Skeletal muscle cell (primary cell): Measurements from ENCODE around the gene CLASRP.

Source experiments
- DNase-seq: peaks from one replicate; pipeline ENCODE4 v3.0.0-alpha.2; 2010; ENCODE audit warnings: low read depth
- H3K4me3 ChIP-seq: 2 replicates; pipeline ENCODE4 v1.5.1; 2011; ENCODE audit warnings: low read depth, mild to moderate bottlenecking, control low read depth, low read length, moderate library complexity

Gene CLASRP

GRCh38 chr19:45019187-45019586, 19.7 kb upstream of the CLASRP start:
- H3K4me3 ChIP-seq = no peak overlapping the region
- no peak for DNase-seq

- no peak for DNase-seq
- H3K4me3 ChIP-seq = no peak overlapping the region
Measured at GRCh38 chr19:45020071-45020470, 18.8 kb upstream of the CLASRP start.

DNA sequence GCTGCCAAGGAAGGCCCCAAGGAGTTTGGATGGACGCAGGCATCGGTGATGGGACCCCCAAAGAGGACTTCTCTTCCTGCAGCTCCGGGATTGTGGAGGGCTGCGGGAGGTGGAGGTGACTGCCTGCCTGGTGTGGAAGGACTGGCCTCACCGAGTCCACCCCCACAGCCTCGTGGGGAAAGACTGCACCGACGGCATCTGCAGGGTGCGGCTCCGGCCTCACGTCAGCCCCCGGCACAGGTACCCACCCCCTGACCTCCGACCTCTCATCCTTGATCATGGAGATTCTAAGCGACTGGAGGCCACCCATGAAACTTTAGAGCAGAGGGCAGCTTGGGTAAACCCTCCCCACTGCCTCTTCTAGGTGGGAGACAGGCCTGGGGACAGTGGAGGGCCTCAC, 16.9 kb upstream of the CLASRP start:
- no peak for DNase-seq
- H3K4me3 ChIP-seq = no peak overlapping the region

GRCh38 chr19:45023048-45023447, 15.8 kb upstream of the CLASRP start:
- no peak for DNase-seq
- no peak overlapping the region for H3K4me3 ChIP-seq

DNA sequence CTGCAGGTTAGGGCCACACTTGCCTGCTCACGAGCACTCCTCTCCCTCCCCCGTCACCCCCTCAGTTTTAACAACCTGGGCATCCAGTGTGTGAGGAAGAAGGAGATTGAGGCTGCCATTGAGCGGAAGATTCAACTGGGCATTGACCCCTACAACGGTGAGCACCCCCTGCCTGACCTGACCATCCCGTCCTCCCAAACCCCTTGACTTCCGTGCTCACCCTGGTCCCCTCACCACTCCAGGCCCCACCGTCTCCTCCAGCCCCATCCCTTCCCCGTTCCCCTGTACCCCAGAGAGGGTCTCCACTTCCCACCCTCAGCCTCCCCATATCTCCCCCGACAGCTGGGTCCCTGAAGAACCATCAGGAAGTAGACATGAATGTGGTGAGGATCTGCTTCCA, 13.6 kb upstream of the CLASRP start:
- H3K4me3 ChIP-seq = no peak overlapping the region
- no peak for DNase-seq

GRCh38 chr19:45027371-45027770, 11.5 kb upstream of the CLASRP start:
- no peak for DNase-seq
- H3K4me3 ChIP-seq = no peak overlapping the region

DNA sequence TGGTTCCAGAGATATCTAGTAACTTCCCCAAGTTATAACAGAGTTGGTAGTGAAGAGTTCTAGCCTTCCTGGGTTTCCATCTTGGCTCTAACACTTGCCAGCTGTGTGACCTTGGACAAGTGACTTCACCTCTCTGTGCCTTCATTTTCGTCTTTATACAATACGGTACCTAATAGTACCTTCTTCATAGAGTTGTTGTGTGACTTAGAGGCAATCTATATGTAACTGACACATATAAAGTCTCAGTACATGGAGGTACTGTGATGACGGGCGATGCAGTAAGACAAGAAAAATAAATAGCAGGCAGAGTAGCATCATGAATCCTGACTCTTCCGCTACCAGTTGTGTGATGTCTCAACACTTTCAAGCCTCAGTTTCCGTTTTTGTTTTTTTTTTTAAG, 8.0 kb upstream of the CLASRP start:
- H3K4me3 ChIP-seq = no peak overlapping the region
- no peak for DNase-seq

DNA sequence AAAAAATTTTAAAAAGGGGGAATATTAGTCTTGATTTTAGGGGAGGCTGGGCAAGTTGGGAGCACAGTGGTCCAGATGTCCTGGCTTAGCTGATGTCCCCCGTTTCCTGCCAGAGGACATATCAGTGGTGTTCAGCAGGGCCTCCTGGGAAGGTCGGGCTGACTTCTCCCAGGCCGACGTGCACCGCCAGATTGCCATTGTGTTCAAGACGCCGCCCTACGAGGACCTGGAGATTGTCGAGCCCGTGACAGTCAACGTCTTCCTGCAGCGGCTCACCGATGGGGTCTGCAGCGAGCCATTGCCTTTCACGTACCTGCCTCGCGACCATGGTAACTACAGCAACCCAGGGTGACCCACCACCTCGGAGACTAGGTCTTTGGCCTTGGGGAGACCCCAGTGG, 6.4 kb upstream of the CLASRP start:
- no peak overlapping the region for H3K4me3 ChIP-seq
- no peak for DNase-seq

GRCh38 chr19:45035755-45036154, 3.1 kb upstream of the CLASRP start:
- no peak for DNase-seq
- H3K4me3 ChIP-seq = no peak overlapping the region

DNA sequence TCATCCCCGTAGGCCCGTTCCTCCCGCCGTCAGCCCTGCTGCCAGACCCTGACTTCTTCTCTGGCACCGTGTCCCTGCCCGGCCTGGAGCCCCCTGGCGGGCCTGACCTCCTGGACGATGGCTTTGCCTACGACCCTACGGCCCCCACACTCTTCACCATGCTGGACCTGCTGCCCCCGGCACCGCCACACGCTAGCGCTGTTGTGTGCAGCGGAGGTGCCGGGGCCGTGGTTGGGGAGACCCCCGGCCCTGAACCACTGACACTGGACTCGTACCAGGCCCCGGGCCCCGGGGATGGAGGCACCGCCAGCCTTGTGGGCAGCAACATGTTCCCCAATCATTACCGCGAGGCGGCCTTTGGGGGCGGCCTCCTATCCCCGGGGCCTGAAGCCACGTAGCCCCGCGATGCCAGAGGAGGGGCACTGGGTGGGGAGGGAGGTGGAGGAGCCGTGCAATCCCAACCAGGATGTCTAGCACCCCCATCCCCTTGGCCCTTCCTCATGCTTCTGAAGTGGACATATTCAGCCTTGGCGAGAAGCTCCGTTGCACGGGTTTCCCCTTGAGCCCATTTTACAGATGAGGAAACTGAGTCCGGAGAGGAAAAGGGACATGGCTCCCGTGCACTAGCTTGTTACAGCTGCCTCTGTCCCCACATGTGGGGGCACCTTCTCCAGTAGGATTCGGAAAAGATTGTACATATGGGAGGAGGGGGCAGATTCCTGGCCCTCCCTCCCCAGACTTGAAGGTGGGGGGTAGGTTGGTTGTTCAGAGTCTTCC, 1.3 kb upstream of the CLASRP start:
- no peak overlapping the region for H3K4me3 ChIP-seq
- DNase-seq = no peak

GRCh38 chr19:45040059-45040771, 1.4 kb downstream of the CLASRP start:
- no peak for DNase-seq
- H3K4me3 ChIP-seq = peak overlapping the region; percentile 89

GRCh38 chr19:45041125-45041524, 2.3 kb downstream of the CLASRP start:
- H3K4me3 ChIP-seq = no peak overlapping the region

DNA sequence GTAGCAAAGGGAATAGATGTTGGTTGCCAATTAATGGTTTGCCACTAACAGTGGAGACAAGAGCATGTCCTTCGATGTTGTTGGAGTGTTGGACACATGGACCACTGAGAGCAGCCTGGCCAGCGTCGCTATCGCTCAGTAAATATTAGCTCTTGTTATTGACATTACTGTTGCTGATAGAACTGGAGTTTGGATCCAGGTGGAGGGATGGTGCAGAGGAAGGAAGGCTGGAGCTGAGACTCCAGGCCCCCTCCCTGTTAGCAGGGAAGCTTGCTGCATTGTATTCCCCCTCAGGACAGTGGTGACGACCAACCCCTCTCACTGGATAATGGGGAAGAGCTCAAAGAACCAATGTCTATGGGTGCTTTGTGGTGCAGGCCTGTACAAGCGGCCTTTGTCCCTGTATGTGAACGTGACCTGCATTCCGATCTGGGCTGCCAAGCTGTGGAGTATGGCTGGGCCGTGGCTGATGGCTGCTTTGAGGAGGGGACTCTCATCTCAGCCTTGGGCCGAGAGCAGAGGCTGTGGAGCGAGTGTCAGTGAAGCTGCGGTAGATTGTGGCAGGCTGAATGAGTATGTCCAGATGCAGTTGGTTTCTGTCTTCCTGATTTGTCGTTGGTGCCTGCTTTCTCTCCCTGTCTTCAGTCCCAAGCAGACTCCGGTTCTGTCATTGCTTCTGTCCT, 7.0 kb downstream of the CLASRP start:
- H3K4me3 ChIP-seq = no peak overlapping the region
- DNase-seq = no peak

More at GRCh38 chr19:45041125-45041524, 2.3 kb downstream of the CLASRP start:
- no peak for DNase-seq

GRCh38 chr19:45046355-45046754, 7.5 kb downstream of the CLASRP start:
- H3K4me3 ChIP-seq = no peak overlapping the region
- no peak for DNase-seq

DNA sequence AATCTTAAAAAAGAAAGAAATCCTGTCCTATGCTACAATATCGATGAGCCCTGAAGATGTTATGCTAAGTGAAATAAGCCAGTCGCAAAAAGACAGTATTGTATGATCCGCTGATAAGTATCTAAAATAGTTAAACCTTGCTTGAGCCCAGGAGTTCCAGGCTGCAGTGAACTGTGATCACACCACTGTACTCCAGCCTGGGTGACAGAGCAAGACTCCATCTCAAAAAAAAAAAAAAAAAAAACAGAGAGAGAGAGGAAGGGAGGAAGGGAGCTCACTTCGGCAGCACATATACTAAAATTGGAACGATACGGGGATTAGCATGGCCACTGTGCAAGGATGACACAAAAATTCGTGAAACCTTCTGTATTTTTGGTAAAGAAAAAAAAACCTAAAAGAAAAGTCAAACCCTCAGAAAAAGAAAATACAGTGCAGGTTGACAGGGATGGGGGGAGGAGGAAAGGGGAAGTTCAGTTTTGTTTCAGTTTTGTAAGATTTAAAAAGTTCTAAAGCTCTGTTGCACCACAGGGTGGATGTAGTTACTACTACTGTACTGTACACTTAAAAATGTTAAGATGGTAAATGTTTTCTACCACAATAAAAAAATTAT, 8.4 kb downstream of the CLASRP start:
- no peak overlapping the region for H3K4me3 ChIP-seq
- DNase-seq = no peak

DNA sequence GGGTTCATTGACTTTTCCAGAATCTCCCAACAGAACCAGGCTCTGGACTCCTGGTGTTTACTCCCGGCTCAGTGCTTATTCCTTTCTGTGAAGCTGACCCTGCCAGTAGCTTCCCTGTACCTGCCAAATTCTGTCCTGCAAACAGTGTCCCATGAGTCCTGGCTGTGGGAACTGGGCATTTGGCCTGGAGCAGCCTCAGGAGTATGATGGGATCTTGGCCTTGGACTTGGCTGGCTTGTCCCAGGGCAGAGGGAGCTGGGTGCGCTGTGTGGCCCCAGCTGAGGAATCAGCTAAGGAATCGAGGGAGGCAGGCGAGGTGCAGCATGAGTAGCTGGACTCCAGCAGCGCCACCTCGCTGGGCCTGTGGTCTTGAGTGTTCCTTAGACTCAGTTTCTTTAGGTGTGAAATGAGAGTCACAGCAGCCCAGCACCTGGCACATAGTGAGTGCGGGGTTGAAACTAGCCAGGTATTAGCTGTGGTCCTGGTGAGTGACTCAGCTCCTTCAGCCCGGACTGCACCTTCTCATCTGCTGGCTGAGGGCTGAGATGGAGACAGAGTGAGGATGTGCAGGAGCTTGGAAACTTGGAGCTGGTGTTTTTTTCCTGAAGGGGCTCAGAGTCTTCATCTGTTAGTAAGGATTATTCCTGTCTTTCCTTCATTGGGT, 10.4 kb downstream of the CLASRP start:
- H3K4me3 ChIP-seq = no peak overlapping the region
- no peak for DNase-seq

DNA sequence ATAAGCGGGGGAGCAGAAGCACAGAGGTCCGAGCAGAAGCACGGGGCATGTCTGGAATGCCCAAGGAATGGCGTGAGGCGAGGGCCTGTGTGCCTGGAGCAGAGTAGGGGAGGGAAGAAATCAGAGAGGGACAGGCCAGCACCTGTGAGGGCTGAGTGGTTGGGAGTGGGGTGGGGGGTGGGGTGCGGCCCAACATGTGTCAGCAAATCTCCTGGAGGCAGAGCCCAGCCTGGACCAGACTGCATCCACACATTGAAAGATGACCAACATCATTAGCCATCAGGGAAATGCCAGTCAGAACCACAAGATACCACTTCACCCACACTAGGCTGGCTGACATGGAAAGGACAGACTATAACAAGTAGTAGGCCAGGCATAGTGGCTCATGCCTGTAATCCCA, 11.2 kb downstream of the CLASRP start:
- no peak for DNase-seq
- H3K4me3 ChIP-seq = no peak overlapping the region

GRCh38 chr19:45051929-45052579, 13.2 kb downstream of the CLASRP start:
- no peak overlapping the region for H3K4me3 ChIP-seq
- no peak for DNase-seq

DNA sequence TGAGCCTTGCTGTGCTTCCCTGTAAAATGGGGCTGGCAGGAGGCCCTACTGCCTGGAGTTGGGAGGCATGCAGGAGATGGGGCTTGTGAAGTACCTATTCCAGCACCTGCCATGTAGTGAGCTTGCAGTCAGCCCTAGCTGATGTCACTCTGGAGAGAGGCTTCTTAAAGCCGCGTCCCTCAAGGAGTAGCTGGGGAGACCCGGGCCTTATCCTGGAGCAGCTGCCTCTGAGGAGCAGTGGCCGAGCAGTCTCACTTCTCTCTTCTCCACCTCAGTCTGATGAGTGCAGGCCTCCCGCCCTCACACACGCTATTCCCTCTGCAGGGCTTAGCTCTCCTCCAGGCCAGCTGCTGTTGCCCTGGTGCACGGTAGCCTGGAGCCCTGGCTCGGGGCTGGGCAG, 18.0 kb downstream of the CLASRP start:
- no peak overlapping the region for H3K4me3 ChIP-seq
- no peak for DNase-seq
